ENCODE results near the gene BICDL1.

BICDL1 gene

GRCh38 chr12:120136093-120136770 lies 147.2 kb downstream of the BICDL1 start:
- no peak for ATAC-seq (ENCODE audit: low read depth)
- peaks cover 26% of the 10 kb centered on the region for H3K36me3 Mint-ChIP-seq
- no peak for DNase-seq (ENCODE audit: low spot score in 2 of 2)
- no peaks in the 10 kb centered on the region for H3K27me3 Mint-ChIP-seq
- H3K27ac Mint-ChIP-seq, result no peak overlapping the region
- no peak overlapping the region for H3K4me3 Mint-ChIP-seq
- H3K9me3 Mint-ChIP-seq, result no peaks in the 10 kb centered on the region
- peaks cover 18% of the 10 kb centered on the region for H3K4me1 Mint-ChIP-seq

- no peak for DNase-seq (ENCODE audit: low spot score in 2 of 2)
- Mint-ChIP-seq H3K27me3 (no peaks in the 10 kb centered on the region), H3K36me3 (peaks cover 34% of the 10 kb centered on the region), H3K4me1 (peaks cover 10% of the 10 kb centered on the region), H3K9me3 (no peaks in the 10 kb centered on the region), H3K4me3 (no peak overlapping the region), H3K27ac (no peak overlapping the region)
- ATAC-seq (ENCODE audit: low read depth), result no peak
Measured at GRCh38 chr12:120137833-120138232, 148.8 kb downstream of the BICDL1 start.

GRCh38 chr12:120138366-120138765 lies 149.3 kb downstream of the BICDL1 start:
- ATAC-seq (ENCODE audit: low read depth), result no peak
- Mint-ChIP-seq H3K36me3 (peaks cover 34% of the 10 kb centered on the region), H3K4me1 (peaks cover 4% of the 10 kb centered on the region), H3K9me3 (no peaks in the 10 kb centered on the region), H3K4me3 (no peak overlapping the region), H3K27ac (no peak overlapping the region), H3K27me3 (no peaks in the 10 kb centered on the region)
- no peak for DNase-seq (ENCODE audit: low spot score in 2 of 2)

- no peak for ATAC-seq (ENCODE audit: low read depth)
- H3K36me3 Mint-ChIP-seq, result peaks cover 35% of the 10 kb centered on the region
Measured at GRCh38 chr12:120139958-120140357, 150.9 kb downstream of the BICDL1 start.

GRCh38 chr12:120140603-120141002 lies 151.6 kb downstream of the BICDL1 start:
- Mint-ChIP-seq H3K4me3 (no peak overlapping the region), H3K4me1 (no peaks in the 10 kb centered on the region), H3K9me3 (no peaks in the 10 kb centered on the region), H3K27ac (no peak overlapping the region), H3K27me3 (no peaks in the 10 kb centered on the region), H3K36me3 (peaks cover 38% of the 10 kb centered on the region)
- DNase-seq (ENCODE audit: low spot score in 2 of 2), result no peak
- ATAC-seq (ENCODE audit: low read depth), result no peak

More at GRCh38 chr12:120139958-120140357, 150.9 kb downstream of the BICDL1 start:
- Mint-ChIP-seq H3K4me3 (no peak overlapping the region), H3K9me3 (no peaks in the 10 kb centered on the region), H3K27me3 (no peaks in the 10 kb centered on the region), H3K4me1 (no peaks in the 10 kb centered on the region), H3K27ac (no peak overlapping the region)
- no peak for DNase-seq (ENCODE audit: low spot score in 2 of 2)

GRCh38 chr12:120141336-120141735 lies 152.3 kb downstream of the BICDL1 start:
- Mint-ChIP-seq H3K36me3 (peaks cover 38% of the 10 kb centered on the region), H3K9me3 (no peaks in the 10 kb centered on the region), H3K27me3 (no peaks in the 10 kb centered on the region), H3K4me3 (no peak overlapping the region), H3K4me1 (no peaks in the 10 kb centered on the region), H3K27ac (no peak overlapping the region)
- DNase-seq (ENCODE audit: low spot score in 2 of 2) (no peak), ATAC-seq (ENCODE audit: low read depth) (no peak)

- ATAC-seq (ENCODE audit: low read depth), result no peak
- H3K27me3 Mint-ChIP-seq, result no peaks in the 10 kb centered on the region
- peaks cover 40% of the 10 kb centered on the region for H3K36me3 Mint-ChIP-seq
- no peak overlapping the region for H3K27ac Mint-ChIP-seq
- no peak overlapping the region for H3K4me3 Mint-ChIP-seq
- H3K9me3 Mint-ChIP-seq, result no peaks in the 10 kb centered on the region
- no peaks in the 10 kb centered on the region for H3K4me1 Mint-ChIP-seq
- no peak for DNase-seq (ENCODE audit: low spot score in 2 of 2)
Measured at GRCh38 chr12:120142231-120142877, 153.3 kb downstream of the BICDL1 start.

All from memory B cell (primary cell).